Stimulated activated CD8-positive, alpha-beta memory T cell treated with anti-CD3 and anti-CD28 coated beads, Interleukin-12 subunit alpha, Interleukin-12 subunit beta, amount 100 ng/mL, for 24 hours (primary cell): ENCODE results near the gene LIPE.

ENCODE experiments used
- DNase-seq: peaks from one replicate; pipeline ENCODE4 v3.0.0-alpha.2; 2020; ENCODE audit errors: extremely low read depth

LIPE gene

DNA sequence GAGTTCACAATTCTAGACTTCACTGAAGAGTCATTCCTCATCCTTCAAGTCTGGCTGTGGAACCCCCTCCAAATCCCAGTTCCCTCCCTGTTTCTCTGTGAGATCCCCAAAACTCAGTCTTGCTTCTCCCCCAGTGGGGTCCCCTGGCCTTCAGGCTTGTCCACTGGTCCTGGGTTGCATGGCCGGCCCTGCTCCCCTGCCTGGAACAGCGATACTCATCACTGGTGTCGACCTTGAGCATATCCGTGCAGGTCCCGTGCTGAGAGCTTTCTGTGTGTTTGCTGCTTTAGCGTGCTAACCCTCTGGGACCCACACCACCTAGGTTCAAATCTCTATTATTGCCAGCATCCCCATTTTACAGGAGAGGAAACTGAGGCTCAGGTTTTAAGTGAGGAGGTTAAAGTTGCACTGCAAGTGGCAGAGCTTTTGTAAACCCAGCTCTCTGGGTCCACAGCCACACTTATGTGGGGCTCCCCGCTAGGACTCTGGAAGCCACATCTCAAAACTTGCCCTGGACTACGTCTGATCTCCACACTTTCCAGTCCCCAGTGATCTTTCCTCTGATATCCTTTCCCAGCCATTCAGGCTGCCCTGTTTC, 15.5 kb downstream of the LIPE start:
- no peak for DNase-seq

DNA sequence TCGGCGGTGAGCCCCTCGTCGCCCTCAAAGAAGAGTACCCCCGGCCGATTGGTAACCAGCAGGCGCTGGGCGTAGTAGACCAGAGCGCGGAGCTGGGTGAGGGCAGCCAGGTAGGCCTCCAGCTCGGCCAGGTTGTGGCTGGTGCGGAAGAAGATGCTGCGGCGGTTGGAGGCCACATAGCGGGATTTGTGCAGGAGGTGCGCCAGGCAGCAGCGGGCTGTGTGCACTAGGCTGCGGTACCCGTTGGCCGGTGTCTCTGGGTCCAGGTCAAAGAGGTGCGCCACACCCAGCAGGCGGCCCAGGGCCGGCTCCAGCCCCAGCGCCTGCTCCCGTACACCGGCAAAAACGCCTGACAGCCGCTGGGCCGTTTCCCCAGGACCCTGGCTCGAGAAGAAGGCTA, 16.8 kb downstream of the LIPE start:
- no peak for DNase-seq

- DNase-seq: no peak
These were observed 17.7 kb downstream of the LIPE start for GRCh38 chr19:42409477-42409876.

GRCh38 chr19:42407816-42408175, 19.4 kb downstream of the LIPE start:
- no peak for DNase-seq

GRCh38 chr19:42407085-42407815, 19.9 kb downstream of the LIPE start:
- DNase-seq: no peak

- DNase-seq: no peak
These were observed 21.1 kb downstream of the LIPE start for GRCh38 chr19:42406111-42406510.

DNA sequence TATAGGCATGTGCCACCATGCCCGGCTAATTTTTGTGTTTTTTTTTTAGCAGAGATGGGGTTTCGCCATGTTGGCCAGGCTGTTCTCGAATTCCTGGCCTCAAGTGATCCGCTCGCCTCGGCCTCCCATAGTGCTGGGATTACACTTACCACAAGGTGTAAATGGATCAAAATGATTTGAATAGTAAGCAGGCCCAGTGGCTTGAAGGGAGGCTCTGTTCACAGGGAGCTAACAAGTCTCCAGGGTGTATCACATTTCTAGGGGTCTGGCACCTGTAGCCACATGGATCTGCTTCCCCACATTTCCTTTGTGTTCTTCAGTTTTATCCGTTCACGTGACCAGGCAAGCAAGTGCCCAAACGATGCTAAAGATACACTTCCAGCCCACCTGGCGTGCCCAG, 23.6 kb downstream of the LIPE start:
- DNase-seq: no peak

- DNase-seq: no peak
These were observed 24.6 kb downstream of the LIPE start for GRCh38 chr19:42402376-42403116.

DNA sequence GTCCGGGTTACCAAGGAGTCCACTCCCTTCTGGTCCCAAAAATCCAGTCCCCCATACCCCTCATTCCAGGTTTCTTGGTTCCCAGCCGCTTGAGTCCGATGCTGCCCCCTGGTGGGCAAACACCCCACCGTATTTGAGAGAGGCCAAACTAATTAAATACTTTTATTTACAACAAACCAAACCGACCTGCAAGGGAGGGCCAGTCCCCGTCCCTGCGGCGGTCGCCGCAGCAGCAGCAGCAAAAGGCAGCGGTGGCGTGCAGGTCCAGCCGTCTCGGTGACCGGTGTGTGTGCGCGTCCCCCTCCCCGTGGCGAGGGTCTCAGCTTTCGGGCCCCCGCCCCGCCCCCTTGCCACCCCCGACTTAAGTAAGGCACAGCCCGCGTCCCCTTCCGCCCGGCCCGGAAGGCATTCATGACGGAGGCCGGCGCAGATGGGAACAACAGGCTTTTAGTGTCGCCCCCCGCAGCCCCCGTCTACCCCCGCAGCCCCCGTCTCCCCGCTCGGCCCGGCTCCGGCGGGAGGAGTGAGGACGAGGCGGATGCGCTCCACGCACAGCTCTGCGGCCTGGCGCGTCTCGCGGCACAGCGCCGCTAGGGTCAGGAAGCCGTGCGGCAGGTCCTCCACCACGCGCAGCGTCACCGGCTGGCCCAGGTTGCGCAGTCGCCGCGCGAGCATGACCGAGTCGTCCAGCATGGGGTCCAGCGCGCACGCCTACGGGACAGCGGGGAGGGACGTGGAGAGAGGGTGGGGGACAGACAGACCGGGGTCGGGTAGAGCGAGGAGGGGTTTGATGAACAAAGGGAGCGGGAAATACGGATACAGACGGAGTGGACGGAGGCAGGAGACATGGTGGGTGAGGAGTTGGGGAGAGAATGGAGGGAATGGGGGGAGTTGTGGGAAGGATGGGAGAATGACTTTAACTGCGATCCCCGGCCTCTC, 25.6 kb downstream of the LIPE start:
- no peak for DNase-seq

- no peak for DNase-seq
These were observed 26.8 kb downstream of the LIPE start for GRCh38 chr19:42400404-42400803.

DNA sequence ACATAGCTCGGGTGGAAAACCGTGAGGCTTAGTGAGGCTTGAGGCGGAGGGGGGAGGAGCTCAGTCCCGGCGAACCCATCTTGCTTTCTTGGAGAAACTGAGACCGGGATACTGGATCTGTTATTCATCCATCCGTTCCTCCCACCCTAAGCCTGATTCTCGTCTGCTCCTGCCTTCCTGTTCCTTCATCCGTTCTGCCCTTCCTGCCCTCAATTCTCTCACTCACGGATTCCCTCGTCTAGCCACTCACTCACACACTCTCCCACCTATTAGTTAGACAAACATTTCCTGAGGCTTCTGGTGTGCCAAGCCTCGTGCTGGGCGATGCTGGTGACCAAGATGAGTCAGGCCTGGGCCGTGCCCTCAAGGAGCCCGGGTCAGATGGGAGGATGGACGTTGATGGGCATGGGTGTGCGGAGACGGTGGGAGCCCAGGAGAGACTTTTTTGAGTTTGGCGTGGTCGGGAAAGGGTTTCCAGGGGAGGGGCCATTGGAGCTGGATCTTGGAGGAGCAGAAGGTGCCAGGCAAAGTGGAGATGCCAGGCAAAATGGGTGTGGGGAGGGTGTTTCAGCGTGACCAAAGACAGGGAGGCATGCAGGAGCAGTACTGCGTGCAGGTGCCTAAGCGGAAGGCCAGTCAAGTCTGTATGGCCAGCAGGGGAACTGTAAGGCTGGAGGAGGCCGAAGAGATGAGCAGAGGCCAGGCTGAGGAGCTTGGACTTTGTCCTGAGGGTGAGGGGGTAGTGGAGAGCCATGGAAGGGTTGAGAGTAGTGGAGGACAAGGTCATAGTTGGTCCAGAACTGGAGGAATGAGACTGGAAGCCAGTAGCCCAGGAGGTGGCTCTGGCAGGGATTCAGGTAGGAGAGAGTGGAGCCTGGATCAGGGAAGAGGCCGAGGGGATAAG, 29.7 kb downstream of the LIPE start:
- no peak for DNase-seq

- DNase-seq: peak; percentile 84
These were observed 30.6 kb downstream of the LIPE start for GRCh38 chr19:42396381-42397262.

GRCh38 chr19:42394751-42395150, 32.4 kb downstream of the LIPE start:
- DNase-seq: no peak

DNA sequence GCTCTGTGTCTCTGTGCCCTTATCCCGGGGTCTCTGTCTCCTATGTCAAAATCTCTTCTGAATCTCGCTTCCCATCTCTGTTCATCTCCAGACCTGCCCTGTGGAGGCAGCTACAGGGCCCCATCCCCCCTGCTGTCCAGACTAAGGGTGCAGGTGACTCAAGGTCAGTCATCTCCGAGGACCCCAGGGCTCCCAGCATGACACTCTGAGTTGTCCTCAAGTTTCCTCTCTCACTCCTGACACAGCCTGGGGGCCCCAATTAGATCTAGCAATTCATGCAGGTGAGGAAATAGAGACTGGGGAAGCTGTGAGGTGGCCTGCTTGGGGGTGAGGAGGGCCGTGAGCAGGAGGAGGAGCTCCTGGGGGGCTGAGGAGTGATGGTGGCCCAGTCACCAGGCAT, 35.0 kb downstream of the LIPE start:
- no peak for DNase-seq

- DNase-seq: no peak
These were observed 37.3 kb downstream of the LIPE start, which contains the start of gene CNFN for GRCh38 chr19:42389899-42390298. TSS of gene CNFN (minus strand) at chr19:42390297. CDS start at chr19:42389037, 1,260 bp downstream.

DNA sequence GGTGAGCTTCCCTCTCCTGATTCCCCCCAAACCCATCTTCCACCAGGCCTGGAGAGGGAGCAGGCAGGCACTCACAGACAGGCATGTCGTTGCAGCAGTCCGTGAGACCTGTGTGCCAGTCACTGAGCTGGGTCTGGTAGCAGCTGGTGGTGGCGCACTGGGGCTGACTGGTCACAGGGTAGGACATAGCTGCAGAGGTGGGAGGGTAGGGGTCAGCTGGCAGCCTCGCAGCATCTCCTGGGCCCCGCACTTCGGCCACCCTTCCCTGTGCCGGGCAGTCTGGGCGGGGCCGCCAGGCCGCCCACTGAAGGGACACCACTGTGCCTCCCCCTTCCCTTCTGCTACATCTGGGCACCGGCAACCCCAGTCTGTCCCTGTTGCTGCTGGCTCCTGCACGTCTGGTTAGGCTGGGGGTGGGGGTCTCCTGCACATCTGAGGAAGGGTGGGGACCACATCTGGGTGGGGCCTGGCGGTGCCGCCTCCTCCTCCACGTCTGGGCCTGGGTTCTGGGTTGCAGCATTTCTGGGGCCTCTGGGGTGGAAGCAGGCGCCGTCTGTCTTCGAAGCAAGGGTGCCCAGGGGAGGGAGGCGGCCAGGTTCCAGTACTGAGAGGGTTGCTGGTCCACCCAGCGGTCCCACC, 38.2 kb downstream of the LIPE start:
- DNase-seq: no peak

GRCh38 chr19:42386974-42387707, 40.0 kb downstream of the LIPE start:
- peak; percentile 41 for DNase-seq

DNA sequence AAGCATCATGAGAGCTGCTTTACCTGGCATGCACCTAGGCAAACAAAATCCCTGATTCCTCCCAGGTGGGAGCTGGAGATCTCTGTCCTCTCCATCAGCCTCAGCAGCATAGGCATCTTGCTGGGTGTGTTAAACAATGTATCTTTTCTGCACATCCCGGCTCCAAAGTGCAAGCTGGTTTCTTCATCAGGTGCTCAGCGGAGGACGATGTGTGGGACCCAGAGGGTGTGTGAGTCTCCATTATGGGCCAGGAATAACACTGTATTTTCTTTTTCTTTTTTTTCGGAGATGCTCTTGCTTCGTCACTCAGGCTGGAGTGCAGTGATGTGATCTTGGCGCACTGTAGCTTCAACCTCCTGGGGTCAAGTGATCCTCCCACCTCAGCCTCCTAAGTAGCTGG, 47.0 kb downstream of the LIPE start:
- no peak for DNase-seq
